Liver (tissue), 3 donors: ENCODE results near the gene CKAP5.

Experiments used
- FOXA2 ChIP-seq: IDR thresholded peaks from 2 replicates; pipeline ENCODE4 v1.6.1; 2016; ENCODE audit warnings: antibody characterized with exemption
- GABPA ChIP-seq, 2 donors: IDR thresholded peaks in 1 of 2; conservative IDR thresholded peaks in 1 of 2; 2 replicates each; pipeline ENCODE4 v1.6.1; 2016; ENCODE audit warnings: antibody characterized with exemption in 2 of 2, mild to moderate bottlenecking in 1 of 2, moderate library complexity in 1 of 2
- JUND ChIP-seq, 2 donors: IDR thresholded peaks; 2 replicates each; pipeline ENCODE4 v1.6.1; 2016; ENCODE audit warnings: antibody characterized with exemption in 2 of 2
- RAD21 ChIP-seq, 2 donors: IDR thresholded peaks; 2 replicates each; pipeline ENCODE4 v1.6.1; 2016; ENCODE audit warnings: antibody characterized with exemption in 2 of 2, mild to moderate bottlenecking in 2 of 2
- RXRA ChIP-seq, 2 donors: IDR thresholded peaks; 2 replicates each; pipeline ENCODE4 v1.6.1; 2017 to 2018; ENCODE audit warnings: antibody characterized with exemption in 2 of 2, mild to moderate bottlenecking in 1 of 2
- SP1 ChIP-seq: IDR thresholded peaks from 2 replicates; pipeline ENCODE4 v1.6.1; 2018; ENCODE audit warnings: antibody characterized with exemption, mild to moderate bottlenecking
- TAF1 ChIP-seq: conservative IDR thresholded peaks from 2 replicates; pipeline ENCODE4 v1.6.1; 2016; ENCODE audit warnings: antibody characterized with exemption, mild to moderate bottlenecking
- YY1 ChIP-seq: IDR thresholded peaks from 2 replicates; pipeline ENCODE4 v1.6.1; 2016; ENCODE audit warnings: antibody characterized with exemption, mild to moderate bottlenecking
- TF ChIP-seq, protein P1 (sequence below): fragments of 150-350 bp; IDR thresholded peaks from 2 replicates; pipeline ENCODE4 v1.5.1; 2017; ENCODE audit warnings: improper control_type of control experiment, low read depth, low read length; ENCODE audit not compliant: missing input control
- TF ChIP-seq, protein P2 (sequence below): IDR thresholded peaks from 2 replicates; pipeline ENCODE4 v1.6.1; 2016; ENCODE audit warnings: antibody characterized with exemption
- TF ChIP-seq, protein P3 (sequence below): IDR thresholded peaks from 2 replicates; pipeline ENCODE4 v1.6.1; 2016; ENCODE audit warnings: antibody characterized with exemption
- TF ChIP-seq, protein P4 (sequence below): IDR thresholded peaks from 2 replicates; pipeline ENCODE4 v1.6.1; 2016; ENCODE audit warnings: antibody characterized with exemption, mild to moderate bottlenecking
- donor health status: healthy.
- donor health status: healthy.

DNA sequence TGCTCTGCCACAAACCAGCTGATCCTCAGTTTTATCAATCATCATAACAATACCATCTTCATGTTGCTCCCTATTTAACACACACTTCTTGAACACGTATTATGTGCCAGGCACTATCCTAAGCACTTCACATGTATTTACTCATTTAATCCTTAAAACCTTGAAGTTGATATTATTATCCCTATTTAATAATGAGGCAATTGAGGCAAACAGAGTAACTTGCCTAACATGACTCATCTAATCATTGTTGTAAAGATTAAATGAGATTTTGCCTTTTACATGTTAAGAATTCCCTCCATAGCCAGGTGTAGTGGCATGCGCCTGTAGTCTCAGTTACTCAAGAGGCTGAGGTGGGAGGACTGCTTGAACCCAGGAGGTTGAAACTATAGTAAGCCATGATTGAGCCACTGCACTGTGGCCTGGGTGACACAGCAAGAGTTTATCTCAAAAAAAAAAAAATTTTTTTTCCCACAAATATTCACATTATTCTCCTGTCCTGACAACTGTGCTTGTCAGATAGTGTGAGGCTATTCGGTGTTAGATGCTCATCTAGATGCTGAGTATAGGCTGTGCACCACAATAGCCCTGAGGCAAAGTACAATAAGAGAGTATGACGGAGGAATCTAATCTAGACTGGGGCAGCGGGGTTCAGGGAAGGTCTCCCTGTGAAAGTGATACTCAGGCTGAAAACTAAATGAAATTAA is 13.4 kb downstream of the CKAP5 start:
- TF ChIP-seq, protein P1, sequence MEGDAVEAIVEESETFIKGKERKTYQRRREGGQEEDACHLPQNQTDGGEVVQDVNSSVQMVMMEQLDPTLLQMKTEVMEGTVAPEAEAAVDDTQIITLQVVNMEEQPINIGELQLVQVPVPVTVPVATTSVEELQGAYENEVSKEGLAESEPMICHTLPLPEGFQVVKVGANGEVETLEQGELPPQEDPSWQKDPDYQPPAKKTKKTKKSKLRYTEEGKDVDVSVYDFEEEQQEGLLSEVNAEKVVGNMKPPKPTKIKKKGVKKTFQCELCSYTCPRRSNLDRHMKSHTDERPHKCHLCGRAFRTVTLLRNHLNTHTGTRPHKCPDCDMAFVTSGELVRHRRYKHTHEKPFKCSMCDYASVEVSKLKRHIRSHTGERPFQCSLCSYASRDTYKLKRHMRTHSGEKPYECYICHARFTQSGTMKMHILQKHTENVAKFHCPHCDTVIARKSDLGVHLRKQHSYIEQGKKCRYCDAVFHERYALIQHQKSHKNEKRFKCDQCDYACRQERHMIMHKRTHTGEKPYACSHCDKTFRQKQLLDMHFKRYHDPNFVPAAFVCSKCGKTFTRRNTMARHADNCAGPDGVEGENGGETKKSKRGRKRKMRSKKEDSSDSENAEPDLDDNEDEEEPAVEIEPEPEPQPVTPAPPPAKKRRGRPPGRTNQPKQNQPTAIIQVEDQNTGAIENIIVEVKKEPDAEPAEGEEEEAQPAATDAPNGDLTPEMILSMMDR = no peak
- TF ChIP-seq, protein P2, sequence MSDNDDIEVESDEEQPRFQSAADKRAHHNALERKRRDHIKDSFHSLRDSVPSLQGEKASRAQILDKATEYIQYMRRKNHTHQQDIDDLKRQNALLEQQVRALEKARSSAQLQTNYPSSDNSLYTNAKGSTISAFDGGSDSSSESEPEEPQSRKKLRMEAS = no peak
- TF ChIP-seq JUND (IDR thresholded peaks at IDR 0.05) (no peak), YY1 (no peak), SP1 (no peak), RXRA (IDR thresholded peaks at IDR 0.05) (no peak), GABPA (IDR thresholded peaks at IDR 0.05 in 1 of 2, conservative IDR thresholded peaks at IDR 0.05 in 1 of 2) (no peak), RAD21 (IDR thresholded peaks at IDR 0.05) (no peak), FOXA2 (no peak), TAF1 (no peak)
- TF ChIP-seq, protein P3, sequence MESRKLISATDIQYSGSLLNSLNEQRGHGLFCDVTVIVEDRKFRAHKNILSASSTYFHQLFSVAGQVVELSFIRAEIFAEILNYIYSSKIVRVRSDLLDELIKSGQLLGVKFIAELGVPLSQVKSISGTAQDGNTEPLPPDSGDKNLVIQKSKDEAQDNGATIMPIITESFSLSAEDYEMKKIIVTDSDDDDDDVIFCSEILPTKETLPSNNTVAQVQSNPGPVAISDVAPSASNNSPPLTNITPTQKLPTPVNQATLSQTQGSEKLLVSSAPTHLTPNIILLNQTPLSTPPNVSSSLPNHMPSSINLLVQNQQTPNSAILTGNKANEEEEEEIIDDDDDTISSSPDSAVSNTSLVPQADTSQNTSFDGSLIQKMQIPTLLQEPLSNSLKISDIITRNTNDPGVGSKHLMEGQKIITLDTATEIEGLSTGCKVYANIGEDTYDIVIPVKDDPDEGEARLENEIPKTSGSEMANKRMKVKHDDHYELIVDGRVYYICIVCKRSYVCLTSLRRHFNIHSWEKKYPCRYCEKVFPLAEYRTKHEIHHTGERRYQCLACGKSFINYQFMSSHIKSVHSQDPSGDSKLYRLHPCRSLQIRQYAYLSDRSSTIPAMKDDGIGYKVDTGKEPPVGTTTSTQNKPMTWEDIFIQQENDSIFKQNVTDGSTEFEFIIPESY = no peak
- TF ChIP-seq, protein P4, sequence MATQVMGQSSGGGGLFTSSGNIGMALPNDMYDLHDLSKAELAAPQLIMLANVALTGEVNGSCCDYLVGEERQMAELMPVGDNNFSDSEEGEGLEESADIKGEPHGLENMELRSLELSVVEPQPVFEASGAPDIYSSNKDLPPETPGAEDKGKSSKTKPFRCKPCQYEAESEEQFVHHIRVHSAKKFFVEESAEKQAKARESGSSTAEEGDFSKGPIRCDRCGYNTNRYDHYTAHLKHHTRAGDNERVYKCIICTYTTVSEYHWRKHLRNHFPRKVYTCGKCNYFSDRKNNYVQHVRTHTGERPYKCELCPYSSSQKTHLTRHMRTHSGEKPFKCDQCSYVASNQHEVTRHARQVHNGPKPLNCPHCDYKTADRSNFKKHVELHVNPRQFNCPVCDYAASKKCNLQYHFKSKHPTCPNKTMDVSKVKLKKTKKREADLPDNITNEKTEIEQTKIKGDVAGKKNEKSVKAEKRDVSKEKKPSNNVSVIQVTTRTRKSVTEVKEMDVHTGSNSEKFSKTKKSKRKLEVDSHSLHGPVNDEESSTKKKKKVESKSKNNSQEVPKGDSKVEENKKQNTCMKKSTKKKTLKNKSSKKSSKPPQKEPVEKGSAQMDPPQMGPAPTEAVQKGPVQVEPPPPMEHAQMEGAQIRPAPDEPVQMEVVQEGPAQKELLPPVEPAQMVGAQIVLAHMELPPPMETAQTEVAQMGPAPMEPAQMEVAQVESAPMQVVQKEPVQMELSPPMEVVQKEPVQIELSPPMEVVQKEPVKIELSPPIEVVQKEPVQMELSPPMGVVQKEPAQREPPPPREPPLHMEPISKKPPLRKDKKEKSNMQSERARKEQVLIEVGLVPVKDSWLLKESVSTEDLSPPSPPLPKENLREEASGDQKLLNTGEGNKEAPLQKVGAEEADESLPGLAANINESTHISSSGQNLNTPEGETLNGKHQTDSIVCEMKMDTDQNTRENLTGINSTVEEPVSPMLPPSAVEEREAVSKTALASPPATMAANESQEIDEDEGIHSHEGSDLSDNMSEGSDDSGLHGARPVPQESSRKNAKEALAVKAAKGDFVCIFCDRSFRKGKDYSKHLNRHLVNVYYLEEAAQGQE = no peak
